ENCODE results near the gene TIMP2.
"Not testable (repeated sequence)": the region's sequence is repeated elsewhere in the genome, so short reads cannot be mapped to it uniquely, and the experiment has no call there.

The TIMP2 gene

GRCh38 chr17:78917451-78918275 lies 7.5 kb downstream of the TIMP2 start:
- H3K4me3 ChIP-seq (ENCODE audit: low read depth, low read length) = no peak overlapping the region
- ChIA-PET POLR2A (interaction anchor here (0.6 to 1.7 kb wide), 2 partner anchors 16 to 436 kb away, joined by 4 to 5 read pairs; no protein-coding TSS in a partner anchor), CTCF (interaction anchor here (0.8 to 1.9 kb wide), 3 partner anchors 9 to 54 kb away, joined by 3 to 8 read pairs (median 6); no protein-coding TSS in a partner anchor)
- TF ChIP-seq CTCF (IDR thresholded peaks at IDR 0.05; ENCODE audit: insufficient read depth, low read length, missing control alignments) = no peak
- DNase-seq (ENCODE audit: low read depth, low spot score) = no peak

DNA sequence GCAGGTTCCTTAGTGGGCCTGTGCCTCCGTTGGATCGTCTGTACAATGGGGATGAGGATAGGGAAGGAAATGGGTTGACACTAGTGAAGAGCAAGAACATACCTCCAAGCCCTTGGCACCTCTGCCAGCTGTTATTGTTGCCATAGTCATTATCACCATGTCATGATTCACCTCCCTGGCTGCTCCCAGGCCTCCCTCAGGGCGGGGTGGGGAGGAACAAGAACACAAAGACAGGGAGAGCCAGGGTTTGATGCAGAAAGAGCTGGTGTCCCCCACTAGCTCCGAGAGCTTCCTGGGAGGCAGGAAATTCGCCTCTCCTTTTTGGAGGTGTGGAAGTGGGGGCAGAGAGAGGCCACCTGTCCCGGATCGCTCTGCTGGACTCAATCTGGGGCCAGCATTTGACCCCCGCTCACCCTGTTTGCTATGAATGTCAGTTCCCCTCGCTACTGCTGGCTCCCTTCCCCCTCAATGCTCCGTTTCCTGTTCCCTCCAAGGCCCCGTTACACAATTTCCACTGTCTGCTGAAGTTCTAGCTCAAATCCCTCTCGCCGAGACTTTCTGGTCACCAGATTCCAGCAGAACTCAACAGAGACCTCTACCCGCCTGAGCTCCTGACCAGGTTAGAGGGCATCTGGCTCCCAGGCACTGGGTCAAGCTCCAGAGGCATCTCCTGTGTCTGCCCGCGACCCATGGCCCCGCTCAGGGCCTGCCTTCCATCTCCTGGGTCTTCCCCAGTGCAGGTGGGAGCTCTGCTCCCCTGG lies 9.1 kb downstream of the TIMP2 start:
- POLR2A ChIA-PET = interaction anchor here (0.7 to 1.7 kb wide), 3 partner anchors 11 to 419 kb away, joined by 3 to 5 read pairs (median 4); no protein-coding TSS in a partner anchor
- DNase-seq (ENCODE audit: low read depth, low spot score) = no peak
- H3K4me3 ChIP-seq (ENCODE audit: low read depth, low read length) = peak overlapping the region; percentile 8
- CTCF ChIA-PET = interaction anchor here (1.0 to 1.8 kb wide), 4 partner anchors 11 to 117 kb away, joined by 3 to 6 read pairs (median 4); no protein-coding TSS in a partner anchor
- no peak for TF ChIP-seq CTCF (IDR thresholded peaks at IDR 0.05; ENCODE audit: insufficient read depth, low read length, missing control alignments)

- ChIA-PET CTCF (interaction anchor here (1.1 kb wide), 1 partner anchor 47 kb away, joined by 3 read pairs; no protein-coding TSS in a partner anchor), POLR2A (interaction anchor here (1.2 kb wide), 1 partner anchor 8 kb away, joined by 4 read pairs; no protein-coding TSS in a partner anchor)
- H3K4me3 ChIP-seq (ENCODE audit: low read depth, low read length) = no peak overlapping the region
- DNase-seq (ENCODE audit: low read depth, low spot score) = no peak
- no peak for TF ChIP-seq CTCF (IDR thresholded peaks at IDR 0.05; ENCODE audit: insufficient read depth, low read length, missing control alignments)
Measured at GRCh38 chr17:78913115-78913514, 12.1 kb downstream of the TIMP2 start.

GRCh38 chr17:78912082-78912481 lies 13.1 kb downstream of the TIMP2 start:
- ChIA-PET CTCF (no interaction called here), POLR2A (no interaction called here)
- no peak for TF ChIP-seq CTCF (IDR thresholded peaks at IDR 0.05; ENCODE audit: insufficient read depth, low read length, missing control alignments)
- no peak for DNase-seq (ENCODE audit: low read depth, low spot score)
- no peak overlapping the region for H3K4me3 ChIP-seq (ENCODE audit: low read depth, low read length)

- H3K4me3 ChIP-seq (ENCODE audit: low read depth, low read length); DNase-seq (ENCODE audit: low read depth, low spot score); CTCF ChIA-PET; POLR2A ChIA-PET: not testable (repeated sequence)
Measured at GRCh38 chr17:78911543-78911942, 13.6 kb downstream of the TIMP2 start.

DNA sequence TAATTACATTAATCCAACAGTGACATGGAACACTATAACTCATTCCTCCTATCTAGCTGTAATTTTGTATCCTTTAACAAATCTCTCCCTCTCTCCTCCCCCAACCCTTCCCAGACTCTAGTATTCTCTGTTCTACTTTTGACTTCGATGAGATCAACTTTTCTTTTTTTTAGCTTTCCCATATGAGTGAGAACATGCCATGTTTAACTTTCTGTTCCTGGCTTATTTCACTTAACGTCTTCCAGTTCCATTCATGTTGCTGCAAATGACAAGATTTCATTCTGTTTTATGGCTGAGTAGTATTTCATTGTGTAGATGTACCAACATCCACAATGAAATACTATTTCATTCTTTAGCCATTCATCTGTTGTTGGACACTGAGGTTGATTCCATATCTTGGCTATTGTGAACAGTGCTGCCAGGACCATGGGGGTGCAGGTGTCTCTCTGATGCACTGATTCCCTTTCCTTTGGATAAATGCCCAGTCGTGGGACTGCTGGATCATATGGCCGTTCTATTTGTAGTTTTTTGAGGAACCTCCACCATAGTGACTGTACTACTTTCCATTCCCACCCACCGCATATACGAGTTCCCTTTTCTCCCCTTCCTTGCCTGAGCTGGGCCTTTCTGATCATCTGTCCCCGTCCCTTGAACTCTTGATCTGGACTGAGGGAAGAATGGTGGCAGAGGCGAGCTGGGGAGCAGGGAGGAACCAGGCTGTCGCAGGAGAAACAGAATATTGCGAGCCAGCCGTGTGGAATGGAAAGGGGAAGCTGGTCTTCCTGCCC lies 14.5 kb downstream of the TIMP2 start:
- ChIA-PET POLR2A (no interaction called here), CTCF (interaction anchor here (0.8 to 1.2 kb wide), 3 partner anchors 10 to 66 kb away, joined by 3 read pairs; no protein-coding TSS in a partner anchor)
- no peak for DNase-seq (ENCODE audit: low read depth, low spot score)
- no peak overlapping the region for H3K4me3 ChIP-seq (ENCODE audit: low read depth, low read length)
- TF ChIP-seq CTCF (IDR thresholded peaks at IDR 0.05; ENCODE audit: insufficient read depth, low read length, missing control alignments) = no peak

Data from AG04449 (cell line).